Muscle layer of colon (tissue), 2 donors: ENCODE data around the gene CCDC149.

ENCODE experiments used
- H3K27ac ChIP-seq: one replicate; pipeline ENCODE4 v1.7.0; 2013; ENCODE audit warnings: low read depth, mild to moderate bottlenecking, low read length, moderate library complexity
- H3K27me3 ChIP-seq, 2 donors: one replicate each; pipeline ENCODE4 v1.7.0; 2013; ENCODE audit warnings: low read length in 2 of 2, mild to moderate bottlenecking in 2 of 2; ENCODE audit not compliant: insufficient read depth in 2 of 2, control insufficient read depth in 1 of 2
- H3K36me3 ChIP-seq: one replicate; pipeline ENCODE4 v1.7.0; 2013; ENCODE audit warnings: mild to moderate bottlenecking, low read length; ENCODE audit not compliant: insufficient read depth
- H3K4me1 ChIP-seq: one replicate; pipeline ENCODE4 v1.7.0; 2013; ENCODE audit warnings: mild to moderate bottlenecking, low read length; ENCODE audit not compliant: insufficient read depth
- H3K4me3 ChIP-seq, 2 donors: one replicate each; pipeline ENCODE4 v1.7.0; 2013; ENCODE audit warnings: low read length in 2 of 2, low read depth in 1 of 2, mild to moderate bottlenecking in 1 of 2, moderate library complexity in 1 of 2
- H3K9ac ChIP-seq: one replicate; pipeline ENCODE4 v1.7.0; 2013; ENCODE audit warnings: low read length
- H3K9me3 ChIP-seq: one replicate; pipeline ENCODE4 v1.7.0; 2013; ENCODE audit warnings: mild to moderate bottlenecking, low read length
- donor health status: abdominal sarcoma.
- donor health status: Adenocarcinoma of cecum.

Gene CCDC149

GRCh38 chr4:24856586-24856985 lies 56.3 kb downstream of the CCDC149 start:
- Histone ChIP-seq H3K27me3 (no peaks in the 10 kb centered on the region), H3K4me3 (no peak overlapping the region), H3K4me1 (peaks cover 37% of the 10 kb centered on the region)

GRCh38 chr4:24855741-24856140 lies 57.1 kb downstream of the CCDC149 start:
- Histone ChIP-seq H3K36me3 (no peaks in the 10 kb centered on the region), H3K27me3 (no peaks in the 10 kb centered on the region), H3K9ac (no peak overlapping the region), H3K27ac (no peak overlapping the region), H3K4me3 (no peak overlapping the region), H3K4me1 (peaks cover 42% of the 10 kb centered on the region), H3K9me3 (no peaks in the 10 kb centered on the region)

More at GRCh38 chr4:24856586-24856985, 56.3 kb downstream of the CCDC149 start:
- Histone ChIP-seq H3K9ac (no peak overlapping the region), H3K36me3 (no peaks in the 10 kb centered on the region), H3K9me3 (no peaks in the 10 kb centered on the region), H3K27ac (no peak overlapping the region)

- Histone ChIP-seq H3K27ac (no peak overlapping the region), H3K4me1 (peaks cover 44% of the 10 kb centered on the region), H3K9ac (no peak overlapping the region), H3K27me3 (no peaks in the 10 kb centered on the region), H3K4me3 (no peak overlapping the region), H3K9me3 (no peaks in the 10 kb centered on the region), H3K36me3 (no peaks in the 10 kb centered on the region)
These were observed 59.7 kb downstream of the CCDC149 start for GRCh38 chr4:24853142-24853541.

GRCh38 chr4:24850674-24851073 lies 62.2 kb downstream of the CCDC149 start:
- Histone ChIP-seq H3K27ac (peak overlapping the region; percentile 42), H3K9me3 (no peaks in the 10 kb centered on the region), H3K27me3 (no peaks in the 10 kb centered on the region), H3K4me3 (no peak overlapping the region), H3K9ac (no peak overlapping the region), H3K36me3 (no peaks in the 10 kb centered on the region), H3K4me1 (peaks cover 30% of the 10 kb centered on the region)

- Histone ChIP-seq H3K36me3 (no peaks in the 10 kb centered on the region), H3K4me3 (no peak overlapping the region), H3K27ac (no peak overlapping the region), H3K9ac (no peak overlapping the region), H3K27me3 (no peaks in the 10 kb centered on the region), H3K4me1 (peaks cover 30% of the 10 kb centered on the region), H3K9me3 (no peaks in the 10 kb centered on the region)
These were observed 63.1 kb downstream of the CCDC149 start for GRCh38 chr4:24849756-24850155.

GRCh38 chr4:24849351-24849750 lies 63.5 kb downstream of the CCDC149 start:
- Histone ChIP-seq H3K9ac (no peak overlapping the region), H3K27ac (no peak overlapping the region), H3K36me3 (no peaks in the 10 kb centered on the region), H3K4me1 (peaks cover 30% of the 10 kb centered on the region), H3K4me3 (no peak overlapping the region), H3K27me3 (no peaks in the 10 kb centered on the region), H3K9me3 (no peaks in the 10 kb centered on the region)

- Histone ChIP-seq H3K4me1 (peaks cover 19% of the 10 kb centered on the region), H3K9ac (no peak overlapping the region), H3K27me3 (no peaks in the 10 kb centered on the region), H3K27ac (no peak overlapping the region), H3K4me3 (no peak overlapping the region), H3K36me3 (no peaks in the 10 kb centered on the region), H3K9me3 (no peaks in the 10 kb centered on the region)
These were observed 66.1 kb downstream of the CCDC149 start for GRCh38 chr4:24846716-24847115.

- Histone ChIP-seq H3K4me1 (peaks cover 15% of the 10 kb centered on the region), H3K4me3 (no peak overlapping the region), H3K9me3 (no peaks in the 10 kb centered on the region), H3K27me3 (no peaks in the 10 kb centered on the region), H3K27ac (no peak overlapping the region), H3K9ac (no peak overlapping the region), H3K36me3 (no peaks in the 10 kb centered on the region)
These were observed 66.9 kb downstream of the CCDC149 start for GRCh38 chr4:24845902-24846301.

- H3K9me3 ChIP-seq, result no peaks in the 10 kb centered on the region
- H3K4me1 ChIP-seq, result peaks cover 7% of the 10 kb centered on the region
- H3K36me3 ChIP-seq, result no peaks in the 10 kb centered on the region
- no peak overlapping the region for H3K27ac ChIP-seq
- no peak overlapping the region for H3K4me3 ChIP-seq
- H3K9ac ChIP-seq, result no peak overlapping the region
- H3K27me3 ChIP-seq, result no peaks in the 10 kb centered on the region
These were observed 67.7 kb downstream of the CCDC149 start for GRCh38 chr4:24845132-24845531.

GRCh38 chr4:24843096-24843495 lies 69.7 kb downstream of the CCDC149 start:
- H3K4me3 ChIP-seq, result no peak overlapping the region
- no peak overlapping the region for H3K9ac ChIP-seq
- H3K27me3 ChIP-seq, result no peaks in the 10 kb centered on the region
- no peaks in the 10 kb centered on the region for H3K36me3 ChIP-seq
- H3K4me1 ChIP-seq, result no peaks in the 10 kb centered on the region
- no peaks in the 10 kb centered on the region for H3K9me3 ChIP-seq
- no peak overlapping the region for H3K27ac ChIP-seq

- H3K27me3 ChIP-seq, result no peaks in the 10 kb centered on the region
- H3K9ac ChIP-seq, result no peak overlapping the region
- no peak overlapping the region for H3K27ac ChIP-seq
- no peak overlapping the region for H3K4me3 ChIP-seq
- no peaks in the 10 kb centered on the region for H3K9me3 ChIP-seq
- peaks cover 5% of the 10 kb centered on the region for H3K36me3 ChIP-seq
- no peaks in the 10 kb centered on the region for H3K4me1 ChIP-seq
These were observed 70.5 kb downstream of the CCDC149 start for GRCh38 chr4:24842356-24842755.

- H3K27me3 ChIP-seq, result no peaks in the 10 kb centered on the region
- H3K9ac ChIP-seq, result no peak overlapping the region
- no peak overlapping the region for H3K4me3 ChIP-seq
- no peaks in the 10 kb centered on the region for H3K4me1 ChIP-seq
- H3K9me3 ChIP-seq, result no peaks in the 10 kb centered on the region
- peaks cover 8% of the 10 kb centered on the region for H3K36me3 ChIP-seq
- no peak overlapping the region for H3K27ac ChIP-seq
These were observed 71.9 kb downstream of the CCDC149 start for GRCh38 chr4:24840826-24841543.
